Liver (tissue), 9 donors: Measurements from ENCODE around the gene CBR4. TPM values are rescaled to one million over a fixed set of nuclear protein-coding genes. Genes with fewer than 3 reads are reported as not detected.
A peak's percentile ranks its signal among the peaks of the same experiment; 100 is the strongest.

Experiments used
- DNase-seq: peaks from one replicate; pipeline ENCODE4 v3.0.0-alpha.2; 2017; ENCODE audit warnings: low spot score
- H3K27ac ChIP-seq, 2 donors: one replicate each; pipeline ENCODE4 v1.7.0; 2013; ENCODE audit warnings: inconsistent platforms in 2 of 2, low read length in 2 of 2, control low read depth in 1 of 2, low read depth in 1 of 2, mild to moderate bottlenecking in 1 of 2
- H3K27me3 ChIP-seq, 4 donors: one replicate each; pipeline versions ENCODE4 v1.6.1 to v1.7.0; 2013; ENCODE audit warnings: low read length in 3 of 4, inconsistent platforms in 1 of 4, mild to moderate bottlenecking in 1 of 4, moderate library complexity in 1 of 4; ENCODE audit not compliant: control insufficient read depth in 4 of 4, insufficient read depth in 4 of 4
- H3K36me3 ChIP-seq, 4 donors: one replicate each; pipeline versions ENCODE4 v1.6.1 to v1.7.0; 2013; ENCODE audit warnings: low read length in 3 of 4, mild to moderate bottlenecking in 3 of 4, low read depth in 1 of 4, moderate library complexity in 1 of 4; ENCODE audit not compliant: control insufficient read depth in 4 of 4, insufficient read depth in 3 of 4
- H3K4me1 ChIP-seq, 4 donors: one replicate each; pipeline versions ENCODE4 v1.6.1 to v1.7.0; 2013; ENCODE audit warnings: low read length in 3 of 4, mild to moderate bottlenecking in 3 of 4, moderate library complexity in 1 of 4; ENCODE audit not compliant: control insufficient read depth in 4 of 4, insufficient read depth in 4 of 4
- H3K4me3 ChIP-seq, 3 donors: one replicate each; pipeline versions ENCODE4 v1.6.1 to v1.7.0; 2013; ENCODE audit warnings: low read length in 3 of 3, control low read depth in 1 of 3, low read depth in 1 of 3, mild to moderate bottlenecking in 1 of 3
- H3K9ac ChIP-seq, 2 donors: one replicate each; pipeline ENCODE4 v1.7.0; 2013; ENCODE audit warnings: low read length in 2 of 2, mild to moderate bottlenecking in 2 of 2, moderate library complexity in 2 of 2, control low read depth in 1 of 2, low read depth in 1 of 2
- H3K9me3 ChIP-seq, 4 donors: one replicate each; pipeline versions ENCODE4 v1.6.1 to v1.7.0; 2013; ENCODE audit warnings: low read length in 3 of 4; ENCODE audit not compliant: control insufficient read depth in 4 of 4
- ATF3 ChIP-seq: IDR thresholded peaks from 2 replicates; pipeline ENCODE4 v1.6.1; 2016; ENCODE audit warnings: antibody characterized with exemption
- EGR1 ChIP-seq, 2 donors: IDR thresholded peaks; 2 replicates each; pipeline ENCODE4 v1.6.1; 2016 to 2018; ENCODE audit warnings: antibody characterized with exemption in 2 of 2, low read depth in 2 of 2
- FOXA1 ChIP-seq: IDR thresholded peaks from 2 replicates; pipeline ENCODE4 v1.6.1; 2016; ENCODE audit warnings: antibody characterized with exemption
- FOXA2 ChIP-seq: IDR thresholded peaks from 2 replicates; pipeline ENCODE4 v1.6.1; 2016; ENCODE audit warnings: antibody characterized with exemption
- GABPA ChIP-seq, 2 donors: IDR thresholded peaks in 1 of 2; conservative IDR thresholded peaks in 1 of 2; 2 replicates each; pipeline ENCODE4 v1.6.1; 2016; ENCODE audit warnings: antibody characterized with exemption in 2 of 2, mild to moderate bottlenecking in 1 of 2, moderate library complexity in 1 of 2
- HNF4A ChIP-seq, 2 donors: conservative IDR thresholded peaks; 2 replicates each; pipeline ENCODE4 v1.6.1; 2016; ENCODE audit warnings: antibody characterized with exemption in 2 of 2, mild to moderate bottlenecking in 2 of 2
- HNF4G ChIP-seq: IDR thresholded peaks from 2 replicates; pipeline ENCODE4 v1.6.1; 2016; ENCODE audit warnings: antibody characterized with exemption
- JUND ChIP-seq, 2 donors: IDR thresholded peaks; 2 replicates each; pipeline ENCODE4 v1.6.1; 2016; ENCODE audit warnings: antibody characterized with exemption in 2 of 2
- MAX ChIP-seq: IDR thresholded peaks from 2 replicates; pipeline ENCODE4 v1.6.1; 2016; ENCODE audit warnings: antibody characterized with exemption
- NR2F2 ChIP-seq: IDR thresholded peaks from 2 replicates; pipeline ENCODE4 v1.6.1; 2016; ENCODE audit warnings: antibody characterized with exemption
- RAD21 ChIP-seq, 2 donors: IDR thresholded peaks; 2 replicates each; pipeline ENCODE4 v1.6.1; 2016; ENCODE audit warnings: antibody characterized with exemption in 2 of 2, mild to moderate bottlenecking in 2 of 2
- RXRA ChIP-seq, 2 donors: IDR thresholded peaks; 2 replicates each; pipeline ENCODE4 v1.6.1; 2017 to 2018; ENCODE audit warnings: antibody characterized with exemption in 2 of 2, mild to moderate bottlenecking in 1 of 2
- SP1 ChIP-seq: IDR thresholded peaks from 2 replicates; pipeline ENCODE4 v1.6.1; 2018; ENCODE audit warnings: antibody characterized with exemption, mild to moderate bottlenecking
- TAF1 ChIP-seq: conservative IDR thresholded peaks from 2 replicates; pipeline ENCODE4 v1.6.1; 2016; ENCODE audit warnings: antibody characterized with exemption, mild to moderate bottlenecking
- YY1 ChIP-seq: IDR thresholded peaks from 2 replicates; pipeline ENCODE4 v1.6.1; 2016; ENCODE audit warnings: antibody characterized with exemption, mild to moderate bottlenecking
- ZBTB33 ChIP-seq: IDR thresholded peaks from 2 replicates; pipeline ENCODE4 v1.6.1; 2016; ENCODE audit warnings: antibody characterized with exemption
- WGBS: extraction: QIAGEN DNeasy Blood & Tissue Kit; methylation state at CpG from one replicate; pipeline ENCODE4 v1.1.7; 2013; 5-methylcytosine and 5-hydroxymethylcytosine counted together
- polyA plus RNA-seq, 2 donors: library from polyadenylated mRNA; stranded (reverse) in 1 of 2; unstranded in 1 of 2; fragments of 200-250 nt in 1 of 2; fragments of >200 nt in 1 of 2; fragmentation: Nextera tagmentation in 1 of 2; extraction: Ambion mirVana in 1 of 2; gene quantifications; one replicate each; pipeline versions ENCODE4 v1.2.1 to v1.2.3, GENCODE V29; 2013 to 2015
- total RNA-seq, 2 donors: library from RNA; depleted of rRNA; stranded (reverse); fragments of >200 nt; gene quantifications; one replicate each; pipeline ENCODE4 v1.2.3, GENCODE V29; 2014
- TF ChIP-seq, protein P1 (sequence below): fragments of 150-350 bp; IDR thresholded peaks from 2 replicates; pipeline ENCODE4 v1.5.1; 2017; ENCODE audit warnings: improper control_type of control experiment, low read depth, low read length; ENCODE audit not compliant: missing input control
- TF ChIP-seq, protein P2 (sequence below): IDR thresholded peaks from 2 replicates; pipeline ENCODE4 v1.6.1; 2016; ENCODE audit warnings: antibody characterized with exemption, mild to moderate bottlenecking
- donor health status: healthy.
- donor health status: healthy.
- donor health status: healthy.
- donor health status: healthy.
- donor health status: healthy.

CBR4 gene
- total and polyA plus RNA-seq, 4 donors, result 9.4 to 32.8 (median 22.6) TPM

GRCh38 chr4:169040559-169041261, 30.7 kb upstream of the CBR4 start:
- Histone ChIP-seq H3K9me3 (no peaks in the 10 kb centered on the region), H3K4me1 (peaks cover 6 to 18% (median 14%) of the 10 kb centered on the region in 4 donors), H3K27ac (peak overlapping the region; percentile 10 to 41), H3K27me3 (no peaks in the 10 kb centered on the region), H3K9ac (no peak overlapping the region), H3K4me3 (no peak overlapping the region), H3K36me3 (no peaks in the 10 kb centered on the region)
- no peak for DNase-seq
- TF ChIP-seq RXRA (IDR thresholded peaks at IDR 0.05) (peak; percentile 86 to 91), EGR1 (IDR thresholded peaks at IDR 0.05; ENCODE audit: low read depth in 2 of 2) (peak in 1 of 2 donors; percentile 36), RAD21 (IDR thresholded peaks at IDR 0.05) (peak; percentile 54 to 63), NR2F2 (no peak), FOXA1 (peak; percentile 52), YY1 (peak; percentile 63), MAX (peak; percentile 59), JUND (IDR thresholded peaks at IDR 0.05) (peak in 1 of 2 donors; percentile 70), SP1 (peak; percentile 88), ATF3 (no peak), GABPA (IDR thresholded peaks at IDR 0.05 in 1 of 2, conservative IDR thresholded peaks at IDR 0.05 in 1 of 2) (no peak), TAF1 (no peak), FOXA2 (peak; percentile 78), HNF4G (peak; percentile 34), HNF4A (conservative IDR thresholded peaks at IDR 0.05) (peak; percentile 79 to 91), ZBTB33 (peak; percentile 51)
- TF ChIP-seq, protein P1, sequence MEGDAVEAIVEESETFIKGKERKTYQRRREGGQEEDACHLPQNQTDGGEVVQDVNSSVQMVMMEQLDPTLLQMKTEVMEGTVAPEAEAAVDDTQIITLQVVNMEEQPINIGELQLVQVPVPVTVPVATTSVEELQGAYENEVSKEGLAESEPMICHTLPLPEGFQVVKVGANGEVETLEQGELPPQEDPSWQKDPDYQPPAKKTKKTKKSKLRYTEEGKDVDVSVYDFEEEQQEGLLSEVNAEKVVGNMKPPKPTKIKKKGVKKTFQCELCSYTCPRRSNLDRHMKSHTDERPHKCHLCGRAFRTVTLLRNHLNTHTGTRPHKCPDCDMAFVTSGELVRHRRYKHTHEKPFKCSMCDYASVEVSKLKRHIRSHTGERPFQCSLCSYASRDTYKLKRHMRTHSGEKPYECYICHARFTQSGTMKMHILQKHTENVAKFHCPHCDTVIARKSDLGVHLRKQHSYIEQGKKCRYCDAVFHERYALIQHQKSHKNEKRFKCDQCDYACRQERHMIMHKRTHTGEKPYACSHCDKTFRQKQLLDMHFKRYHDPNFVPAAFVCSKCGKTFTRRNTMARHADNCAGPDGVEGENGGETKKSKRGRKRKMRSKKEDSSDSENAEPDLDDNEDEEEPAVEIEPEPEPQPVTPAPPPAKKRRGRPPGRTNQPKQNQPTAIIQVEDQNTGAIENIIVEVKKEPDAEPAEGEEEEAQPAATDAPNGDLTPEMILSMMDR, result no peak
- TF ChIP-seq, protein P2, sequence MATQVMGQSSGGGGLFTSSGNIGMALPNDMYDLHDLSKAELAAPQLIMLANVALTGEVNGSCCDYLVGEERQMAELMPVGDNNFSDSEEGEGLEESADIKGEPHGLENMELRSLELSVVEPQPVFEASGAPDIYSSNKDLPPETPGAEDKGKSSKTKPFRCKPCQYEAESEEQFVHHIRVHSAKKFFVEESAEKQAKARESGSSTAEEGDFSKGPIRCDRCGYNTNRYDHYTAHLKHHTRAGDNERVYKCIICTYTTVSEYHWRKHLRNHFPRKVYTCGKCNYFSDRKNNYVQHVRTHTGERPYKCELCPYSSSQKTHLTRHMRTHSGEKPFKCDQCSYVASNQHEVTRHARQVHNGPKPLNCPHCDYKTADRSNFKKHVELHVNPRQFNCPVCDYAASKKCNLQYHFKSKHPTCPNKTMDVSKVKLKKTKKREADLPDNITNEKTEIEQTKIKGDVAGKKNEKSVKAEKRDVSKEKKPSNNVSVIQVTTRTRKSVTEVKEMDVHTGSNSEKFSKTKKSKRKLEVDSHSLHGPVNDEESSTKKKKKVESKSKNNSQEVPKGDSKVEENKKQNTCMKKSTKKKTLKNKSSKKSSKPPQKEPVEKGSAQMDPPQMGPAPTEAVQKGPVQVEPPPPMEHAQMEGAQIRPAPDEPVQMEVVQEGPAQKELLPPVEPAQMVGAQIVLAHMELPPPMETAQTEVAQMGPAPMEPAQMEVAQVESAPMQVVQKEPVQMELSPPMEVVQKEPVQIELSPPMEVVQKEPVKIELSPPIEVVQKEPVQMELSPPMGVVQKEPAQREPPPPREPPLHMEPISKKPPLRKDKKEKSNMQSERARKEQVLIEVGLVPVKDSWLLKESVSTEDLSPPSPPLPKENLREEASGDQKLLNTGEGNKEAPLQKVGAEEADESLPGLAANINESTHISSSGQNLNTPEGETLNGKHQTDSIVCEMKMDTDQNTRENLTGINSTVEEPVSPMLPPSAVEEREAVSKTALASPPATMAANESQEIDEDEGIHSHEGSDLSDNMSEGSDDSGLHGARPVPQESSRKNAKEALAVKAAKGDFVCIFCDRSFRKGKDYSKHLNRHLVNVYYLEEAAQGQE, result peak; percentile 52
- 73% methylated on average over 7 of the region's 7 CpGs for WGBS
